Kidney glomerular epithelial cell (primary cell): ENCODE results near the gene ANKRD10.
"Not testable (repeated sequence)": the region's sequence is repeated elsewhere in the genome, so short reads cannot be mapped to it uniquely, and the experiment has no call there.

Experiments
- DNase-seq: peaks from one replicate; lab custom pipeline; 2025; lab: John Stamatoyannopoulos, UW

Gene ANKRD10

DNA sequence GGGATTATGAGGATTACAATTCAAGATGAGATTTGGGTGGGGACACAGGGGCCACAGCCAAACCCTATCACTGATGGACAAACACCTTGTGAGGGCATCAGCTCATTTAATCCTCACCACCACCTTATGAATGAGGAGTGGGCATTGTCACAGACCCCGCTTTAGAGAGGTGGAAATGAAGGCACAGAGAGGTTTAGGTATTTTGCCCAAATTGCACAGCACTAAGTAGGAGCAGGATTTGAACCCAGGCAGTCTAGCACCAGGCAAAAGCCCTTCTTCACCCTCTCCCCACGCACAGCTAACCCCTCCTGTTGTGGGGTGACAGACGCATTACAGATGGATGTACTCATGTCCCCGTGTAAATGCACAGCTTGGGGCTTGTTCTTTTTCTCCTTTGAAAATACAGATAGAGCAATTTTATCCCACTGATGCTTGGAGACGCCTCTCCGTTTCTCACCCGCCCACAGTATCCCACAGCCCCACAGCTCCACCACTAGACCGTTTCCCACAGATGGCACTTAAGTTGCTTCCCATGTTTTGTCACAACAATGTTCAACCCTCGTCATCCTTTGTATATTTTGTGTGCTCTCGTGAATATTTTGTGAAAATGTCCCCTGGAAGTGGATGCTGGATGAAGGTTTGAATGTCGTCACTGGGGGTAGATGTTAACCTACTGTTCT is 48.2 kb downstream of the ANKRD10 start:
- no peak for DNase-seq

DNA sequence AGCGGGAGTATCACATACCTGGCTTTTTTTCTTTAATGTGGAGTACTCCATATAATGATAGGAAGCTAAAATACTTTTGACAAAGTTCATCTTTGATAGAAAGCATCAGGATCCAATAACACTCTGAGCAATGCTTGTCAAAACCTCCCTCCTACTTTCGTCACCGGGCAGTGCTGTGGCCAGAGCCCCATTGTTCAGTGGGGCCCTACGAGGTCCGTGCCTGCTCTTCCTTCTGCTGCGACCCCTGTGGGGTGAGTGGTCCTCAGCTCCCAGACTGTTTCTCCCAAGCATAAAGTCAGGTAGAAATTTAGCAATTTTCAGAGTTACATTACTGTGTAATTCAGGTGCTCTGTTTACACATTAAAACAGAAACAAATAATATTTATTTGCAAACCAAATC is 51.2 kb downstream of the ANKRD10 start:
- DNase-seq: no peak

DNA sequence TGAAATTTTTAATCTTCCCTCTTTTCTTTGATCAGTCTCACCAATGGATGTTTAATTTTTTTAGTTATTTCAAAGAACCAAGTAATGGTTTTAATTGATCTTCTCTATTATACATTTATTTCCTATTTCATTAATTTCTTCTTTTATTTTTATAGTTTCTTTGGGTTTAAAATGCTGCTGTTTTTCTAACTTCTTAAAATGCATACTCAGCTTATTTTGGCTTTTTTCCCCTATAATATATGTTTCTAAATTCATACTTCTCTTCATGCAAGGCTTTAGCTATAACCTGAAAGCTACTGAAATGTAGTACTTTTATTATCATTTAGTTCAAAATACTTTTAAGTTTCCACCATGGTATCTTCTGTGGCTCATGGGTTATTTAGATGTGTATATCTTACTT is 53.9 kb downstream of the ANKRD10 start:
- DNase-seq: no peak

DNA sequence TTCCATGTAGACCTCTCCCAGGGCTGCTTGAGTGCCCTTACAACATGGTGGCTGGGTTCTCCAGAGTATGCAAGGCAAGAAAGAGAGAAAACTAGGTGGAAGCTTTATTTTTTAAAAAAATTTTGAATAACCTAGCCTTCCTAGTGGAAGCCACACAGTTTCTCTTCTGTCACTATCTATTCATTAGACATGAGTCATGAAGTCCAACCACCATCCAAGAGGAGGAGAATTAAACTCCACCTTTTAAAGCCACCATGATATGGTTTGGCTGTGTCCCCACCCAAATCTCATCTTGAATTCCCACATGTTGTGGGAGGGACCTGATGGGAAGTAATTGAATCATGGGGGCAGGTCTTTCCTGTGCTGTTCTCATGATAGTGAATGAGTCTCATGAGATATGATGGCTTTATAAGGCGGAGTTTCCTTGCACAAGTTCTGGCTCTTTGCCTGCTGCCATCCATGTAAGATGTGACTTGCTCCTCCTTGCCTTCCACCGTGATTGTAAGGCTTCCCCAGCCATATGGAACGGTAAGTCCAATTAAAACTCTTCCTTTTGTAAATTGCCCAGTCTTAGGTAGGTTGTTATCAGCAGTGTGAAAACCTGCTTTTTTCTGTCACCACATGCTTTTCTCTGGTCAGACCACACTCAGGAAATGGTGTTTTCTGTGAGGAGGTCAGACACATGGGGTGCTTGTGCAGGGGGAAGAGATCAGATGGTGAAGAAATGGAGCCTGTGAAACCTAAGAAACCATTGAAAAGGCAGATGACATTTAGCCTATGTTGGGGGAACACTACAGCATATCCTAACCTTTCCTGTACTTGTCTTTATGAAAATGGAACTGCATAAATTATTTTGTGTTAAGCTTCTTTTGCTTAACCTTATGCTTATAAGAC is 57.7 kb downstream of the ANKRD10 start:
- no peak for DNase-seq

- DNase-seq: no peak
These were observed 59.5 kb downstream of the ANKRD10 start for GRCh38 chr13:110855363-110855762.

DNA sequence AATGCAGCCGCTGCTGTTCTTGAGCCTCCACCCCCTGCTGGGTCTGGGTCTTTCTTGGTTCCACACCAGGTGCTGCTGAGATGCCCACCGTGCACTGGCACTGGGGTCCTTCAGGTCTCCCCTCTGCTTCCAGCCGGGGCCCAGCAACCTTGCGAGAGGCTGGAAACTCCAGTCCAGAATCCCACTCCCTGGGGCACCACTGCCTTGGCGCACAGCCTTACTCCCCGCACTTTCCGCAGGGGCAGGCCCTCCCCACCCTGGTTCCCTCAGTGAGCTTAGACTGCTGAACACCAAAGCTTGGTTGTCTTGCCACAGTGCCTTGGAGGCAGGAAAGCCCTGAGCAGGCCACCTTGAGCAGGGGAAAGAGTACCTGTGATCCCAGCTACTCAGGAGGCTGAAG is 60.0 kb downstream of the ANKRD10 start:
- no peak for DNase-seq

- DNase-seq: no peak
These were observed 61.6 kb downstream of the ANKRD10 start for GRCh38 chr13:110853235-110853721.

DNA sequence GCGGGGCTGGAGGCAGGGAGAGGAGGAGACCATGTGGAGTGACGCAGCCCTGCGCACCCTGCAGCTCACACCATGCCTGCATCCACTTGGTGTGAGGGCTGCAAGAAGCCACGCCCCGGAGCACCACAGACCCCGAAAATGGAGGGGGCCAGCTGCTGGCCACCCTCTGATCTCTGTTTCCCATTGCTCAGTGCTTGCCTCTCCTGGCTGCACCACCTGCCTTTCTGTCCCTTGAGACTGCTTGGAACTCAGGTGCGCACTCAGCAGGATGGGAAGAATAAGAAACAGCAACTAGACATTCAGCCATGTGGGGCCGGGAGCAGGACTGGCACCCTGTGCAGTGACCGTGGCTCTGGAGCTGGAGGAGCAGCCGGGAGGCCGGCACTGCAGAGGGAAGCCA is 64.0 kb downstream of the ANKRD10 start:
- no peak for DNase-seq

DNA sequence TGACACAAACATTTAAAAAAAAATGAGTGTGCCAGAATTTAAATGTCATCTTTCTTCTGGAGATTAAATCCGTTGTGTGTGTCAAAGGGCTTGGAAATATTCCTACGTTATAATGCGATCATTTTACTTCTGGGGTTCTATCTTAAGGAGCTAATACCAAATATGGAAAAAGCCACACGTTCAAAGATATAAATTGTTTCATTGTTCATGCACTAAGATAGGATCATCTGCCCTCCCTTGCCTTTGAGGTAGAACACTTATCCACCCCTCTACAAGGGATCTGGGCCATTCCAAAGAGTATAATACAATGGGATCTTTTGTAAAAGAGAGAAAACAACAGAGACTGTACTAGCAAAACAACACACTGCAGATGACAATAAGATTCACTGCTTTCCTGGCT is 64.9 kb downstream of the ANKRD10 start:
- no peak for DNase-seq

GRCh38 chr13:110845520-110845919 is 69.3 kb downstream of the ANKRD10 start:
- DNase-seq: no peak

- DNase-seq: no peak
These were observed 73.0 kb downstream of the ANKRD10 start for GRCh38 chr13:110841846-110842245.

DNA sequence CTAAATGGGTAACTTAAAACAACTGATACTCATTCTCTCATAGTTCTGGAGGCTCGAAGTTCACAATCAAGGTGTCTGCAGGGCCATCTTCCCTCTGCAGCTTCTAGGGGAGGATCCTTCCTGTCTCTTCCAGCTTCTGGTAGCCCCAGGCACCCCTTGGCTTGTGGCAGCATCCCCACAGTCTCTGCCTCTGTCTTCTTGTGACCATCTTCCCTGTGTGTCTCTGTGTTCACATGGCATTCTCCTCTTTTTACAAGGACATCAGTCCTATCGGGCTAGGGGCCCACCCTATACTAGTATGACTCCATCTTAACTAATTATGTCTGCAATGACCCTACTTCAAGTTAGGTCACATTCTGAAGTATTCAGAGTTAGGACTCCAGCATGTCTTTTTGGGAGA is 73.5 kb downstream of the ANKRD10 start:
- DNase-seq: no peak

- no peak for DNase-seq
These were observed 75.9 kb downstream of the ANKRD10 start for GRCh38 chr13:110838867-110839538.

DNA sequence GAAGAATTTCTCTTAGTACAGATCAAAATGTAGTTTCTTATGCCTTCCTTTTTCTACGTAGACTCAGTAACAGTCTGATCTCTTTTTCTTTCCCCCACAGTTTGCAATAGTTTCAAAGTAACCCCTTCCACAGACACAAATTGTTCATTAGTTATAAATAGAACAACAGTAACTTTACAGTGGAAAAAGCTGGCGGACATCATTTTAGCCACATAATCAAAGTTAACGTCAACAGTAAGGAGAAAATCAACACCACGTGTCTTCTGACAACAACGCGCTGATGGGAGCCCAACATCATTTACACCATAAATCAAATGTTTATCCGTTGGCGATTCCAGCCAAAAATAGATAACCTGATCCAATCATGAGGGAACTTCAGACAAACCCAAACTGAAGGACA is 76.8 kb downstream of the ANKRD10 start:
- DNase-seq: no peak

DNA sequence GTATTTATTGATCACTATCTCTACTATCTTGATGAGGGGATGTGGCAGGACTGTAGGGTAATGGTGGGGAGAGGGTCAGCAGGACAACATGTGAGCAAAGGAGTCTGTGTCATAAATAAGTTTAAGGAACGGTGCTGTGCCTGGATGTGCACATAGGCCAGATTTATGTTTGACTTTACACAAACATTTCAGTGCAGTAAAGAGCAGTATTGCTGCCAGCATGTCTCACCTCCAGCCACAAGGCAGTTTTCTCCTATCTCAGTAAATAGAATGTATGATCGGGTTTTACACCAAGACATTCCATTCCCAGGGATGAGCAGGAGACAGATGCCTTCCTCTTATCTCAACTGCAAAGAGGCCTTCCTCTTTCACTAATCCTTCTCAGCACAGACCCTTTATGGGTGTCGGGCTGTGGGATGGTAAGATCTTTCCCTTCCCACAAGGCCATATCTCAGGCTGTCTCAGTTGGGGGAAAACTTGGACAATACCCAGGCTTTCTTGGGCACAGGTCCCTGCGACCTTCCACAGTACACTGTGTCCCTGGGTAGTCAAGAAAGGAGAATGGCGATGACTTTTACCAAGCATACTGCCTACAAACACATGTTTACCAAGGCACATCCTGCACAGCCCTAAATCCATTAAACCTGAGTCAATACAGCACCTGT is 77.3 kb downstream of the ANKRD10 start:
- DNase-seq: not testable (repeated sequence)

- DNase-seq: no peak
These were observed 78.3 kb downstream of the ANKRD10 start for GRCh38 chr13:110836605-110836903.

DNA sequence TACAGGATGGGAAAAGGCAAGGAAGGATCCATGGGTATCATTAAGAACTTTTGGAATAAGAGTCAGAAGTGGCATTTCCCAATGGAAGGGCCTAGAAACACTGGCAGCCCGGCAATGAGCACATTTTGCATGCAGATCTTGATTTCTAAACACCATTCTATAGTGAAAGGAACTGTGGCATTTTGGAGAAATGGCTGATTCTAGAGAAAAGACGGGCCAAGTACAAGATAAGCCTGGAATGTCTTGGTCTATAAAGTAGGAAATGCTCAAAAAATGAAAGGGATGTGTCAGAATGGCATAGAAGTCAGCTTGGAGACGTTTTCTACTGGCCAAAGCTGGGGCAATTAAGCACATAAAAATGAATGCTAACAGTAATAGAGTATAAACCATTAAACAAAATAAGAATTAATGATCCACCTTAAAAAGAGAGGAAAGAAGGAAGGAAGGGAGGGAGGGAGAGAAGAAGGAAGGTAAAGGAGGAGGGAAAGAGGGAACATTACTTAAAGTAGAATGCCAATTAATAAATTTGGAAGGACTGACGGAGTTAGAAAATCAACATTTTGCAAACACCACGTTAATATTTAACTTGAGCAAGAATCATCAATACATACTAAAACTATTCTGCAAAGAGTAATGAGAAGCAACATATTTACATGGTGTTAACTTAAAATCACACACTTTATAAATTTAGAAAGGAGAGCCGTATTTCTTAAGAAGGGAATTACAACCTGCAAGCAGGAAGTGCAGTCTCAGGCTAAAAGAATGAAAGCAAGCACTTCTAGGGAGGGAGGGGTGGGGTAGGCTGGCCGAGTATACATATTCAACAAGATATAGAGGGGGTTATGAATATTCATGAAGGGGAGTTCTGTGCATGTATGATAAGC is 78.9 kb downstream of the ANKRD10 start:
- no peak for DNase-seq

- no peak for DNase-seq
These were observed 80.3 kb downstream of the ANKRD10 start for GRCh38 chr13:110834572-110834971.

- DNase-seq: no peak
These were observed 82.3 kb downstream of the ANKRD10 start for GRCh38 chr13:110832531-110832930.

- DNase-seq: no peak
These were observed 82.7 kb downstream of the ANKRD10 start for GRCh38 chr13:110832205-110832479.

DNA sequence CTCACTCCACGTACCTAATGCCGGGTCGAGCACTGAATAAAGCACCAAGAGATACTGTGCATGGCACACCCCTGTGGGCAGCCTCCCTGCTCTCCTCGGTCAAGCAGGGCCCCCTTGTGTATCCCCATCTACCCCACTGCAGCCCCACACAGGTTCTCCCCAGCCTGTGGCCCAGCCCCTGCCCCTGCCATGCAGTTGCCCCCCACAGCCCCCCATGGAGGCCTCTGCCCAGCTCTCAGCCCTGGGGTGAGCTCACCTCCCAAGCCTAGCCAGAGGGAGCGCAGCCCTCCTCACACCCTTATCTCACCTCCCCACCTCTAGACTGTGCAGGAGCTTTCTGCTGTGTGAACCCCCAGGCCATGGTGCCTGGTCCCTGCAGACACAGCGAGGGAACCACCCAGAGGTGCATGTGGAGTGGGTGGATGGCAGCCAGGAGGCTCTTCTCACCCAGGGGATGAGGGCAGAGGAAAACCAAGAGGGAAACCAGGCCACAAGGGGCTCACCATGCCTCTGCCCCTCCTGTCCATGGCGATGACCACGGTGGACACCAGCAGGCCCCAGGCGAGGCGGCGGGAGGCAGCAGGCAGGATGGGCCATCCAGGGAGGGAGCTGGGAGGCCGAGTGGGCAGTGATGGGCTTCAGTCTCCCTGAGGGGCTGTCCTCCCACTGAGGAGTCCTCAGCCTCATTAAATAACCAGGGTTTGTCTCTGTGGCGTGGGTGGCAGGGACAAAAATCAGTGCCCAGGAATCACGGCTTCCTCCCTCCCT is 83.2 kb downstream of the ANKRD10 start:
- DNase-seq: no peak
